Fibroblast of lung (primary cell): ENCODE results near the gene NXN. TPM values are rescaled to one million over a fixed set of nuclear protein-coding genes. Genes with fewer than 3 reads are reported as not detected.
A peak's percentile ranks its signal among the peaks of the same experiment; 100 is the strongest.

ENCODE experiments used
- DNase-seq, 2 donors: peaks; one replicate each; pipeline versions ENCODE4 v3.0.0 to v3.0.0-alpha.2; 2010; ENCODE audit warnings: low read depth in 2 of 2
- H2AFZ ChIP-seq: 2 replicates; pipeline ENCODE4 v1.5.1; 2012; ENCODE audit warnings: low read length, control low read depth, inconsistent platforms
- H3K27ac ChIP-seq: 2 replicates; pipeline ENCODE4 v1.5.1; 2011; ENCODE audit warnings: low read length, control low read depth; ENCODE audit not compliant: insufficient read depth
- H3K27me3 ChIP-seq: 2 replicates; pipeline ENCODE4 v1.5.1; 2011; ENCODE audit warnings: mild to moderate bottlenecking, low read length; ENCODE audit not compliant: control insufficient read depth, insufficient read depth
- H3K36me3 ChIP-seq: 2 replicates; pipeline ENCODE4 v1.5.1; 2011; ENCODE audit warnings: low read length; ENCODE audit not compliant: control insufficient read depth, insufficient read depth
- H3K4me1 ChIP-seq: 2 replicates; pipeline ENCODE4 v1.5.1; 2011; ENCODE audit warnings: low read length; ENCODE audit not compliant: control insufficient read depth, insufficient read depth; ENCODE audit errors: extremely low read depth
- H3K4me2 ChIP-seq: 2 replicates; pipeline ENCODE4 v1.5.1; 2011; ENCODE audit warnings: low read length, control low read depth; ENCODE audit not compliant: insufficient read depth; ENCODE audit errors: extremely low read depth
- H3K4me3 ChIP-seq, 4 experiments: fragments of 200-600 bp in 1 of 4; sonication (generic) in 1 of 4; replicated peaks in 1 of 4; 2 replicates each; pipeline ENCODE4 v1.5.1; 2011 to 2016; ENCODE audit warnings: low read length in 4 of 4, low read depth in 3 of 4, mild to moderate bottlenecking in 3 of 4, control low read depth in 2 of 4, inconsistent platforms in 1 of 4, mixed read lengths in 1 of 4; ENCODE audit not compliant: insufficient read depth in 1 of 4; ENCODE audit errors: control extremely low read depth in 1 of 4
- H3K79me2 ChIP-seq: 2 replicates; pipeline ENCODE4 v1.5.1; 2012; ENCODE audit warnings: mild to moderate bottlenecking, low read length, inconsistent platforms; ENCODE audit not compliant: control insufficient read depth, insufficient read depth
- H3K9ac ChIP-seq: 2 replicates; pipeline ENCODE4 v1.5.1; 2011; ENCODE audit warnings: mild to moderate bottlenecking, low read length, control low read depth; ENCODE audit not compliant: insufficient read depth
- H3K9me3 ChIP-seq: 2 replicates; pipeline ENCODE4 v1.5.1; 2012; ENCODE audit warnings: low read depth, low read length; ENCODE audit not compliant: control insufficient read depth, insufficient read depth
- H4K20me1 ChIP-seq: 2 replicates; pipeline ENCODE4 v1.5.1; 2011; ENCODE audit warnings: low read length; ENCODE audit not compliant: control insufficient read depth, insufficient read depth; ENCODE audit errors: extremely low read depth
- CTCF ChIP-seq, 2 donors: IDR thresholded peaks in 1 of 2; conservative IDR thresholded peaks in 1 of 2; 1 replicate in 1 of 2; 2 replicates in 1 of 2; pipeline ENCODE4 v1.5.1; 2011 to 2012; ENCODE audit warnings: low read length in 2 of 2, control low read depth in 1 of 2, inconsistent platforms in 1 of 2, low read depth in 1 of 2, mild to moderate bottlenecking in 1 of 2
- EZH2 ChIP-seq: IDR thresholded peaks from 2 replicates; pipeline ENCODE4 v1.5.1; 2012; ENCODE audit warnings: low read length, control low read depth, mild to moderate bottlenecking; ENCODE audit errors: missing control alignments
- polyA plus RNA-seq, 2 donors: library from polyadenylated mRNA; depleted of rRNA in 1 of 2; stranded (reverse) in 1 of 2; unstranded in 1 of 2; fragments of >200 nt; gene quantifications; 2 replicates each; pipeline ENCODE4 v1.2.1, GENCODE V29; 2011 to 2012; ENCODE audit warnings: missing spikeins in 1 of 2
- total RNA-seq: library from RNA; depleted of rRNA; stranded (reverse); fragments of >200 nt; gene quantifications from 2 replicates; pipeline ENCODE4 v1.2.1, GENCODE V29; 2014

NXN gene
- total and polyA plus RNA-seq, 2 donors (not counting 1 experiment from before 2014, with no cell fraction given) = 38.5 to 53.8 TPM

- no peak overlapping the region for H3K27ac ChIP-seq
These were observed 83.1 kb downstream of the NXN start for GRCh38 chr17:896454-896853.

GRCh38 chr17:892958-893357, 86.6 kb downstream of the NXN start:
- H2AFZ ChIP-seq = no peak overlapping the region

More at GRCh38 chr17:896454-896853, 83.1 kb downstream of the NXN start:
- H2AFZ ChIP-seq = no peak overlapping the region
- H4K20me1 ChIP-seq = no peaks in the 10 kb centered on the region
- no peak overlapping the region for H3K4me2 ChIP-seq
- H3K27me3 ChIP-seq = no peaks in the 10 kb centered on the region
- TF ChIP-seq EZH2 (no peak), CTCF (conservative IDR thresholded peaks at IDR 0.05 in 1 of 2, IDR thresholded peaks at IDR 0.05 in 1 of 2; ENCODE audit: low read depth in 1 of 2, low read length in 2 of 2) (no peak)
- no peaks in the 10 kb centered on the region for H3K9me3 ChIP-seq
- H3K4me3 ChIP-seq = no peak overlapping the region
- no peak overlapping the region for H3K9ac ChIP-seq
- no peaks in the 10 kb centered on the region for H3K36me3 ChIP-seq
- DNase-seq = peak in 1 of 2 donors; percentile 55
- no peaks in the 10 kb centered on the region for H3K79me2 ChIP-seq
- peaks cover 8% of the 10 kb centered on the region for H3K4me1 ChIP-seq

GRCh38 chr17:888998-889441, 90.6 kb downstream of the NXN start:
- no peaks in the 10 kb centered on the region for H3K36me3 ChIP-seq
- H3K27me3 ChIP-seq = no peaks in the 10 kb centered on the region
- H2AFZ ChIP-seq = no peak overlapping the region
- H3K4me2 ChIP-seq = no peak overlapping the region
- H3K9me3 ChIP-seq = no peaks in the 10 kb centered on the region
- TF ChIP-seq CTCF (conservative IDR thresholded peaks at IDR 0.05 in 1 of 2, IDR thresholded peaks at IDR 0.05 in 1 of 2; ENCODE audit: low read depth in 1 of 2, low read length in 2 of 2) = no peak
- TF ChIP-seq EZH2 = no peak
- no peaks in the 10 kb centered on the region for H3K79me2 ChIP-seq
- H3K4me3 ChIP-seq = no peak overlapping the region
- DNase-seq = peak in 1 of 2 donors; percentile 39
- H4K20me1 ChIP-seq = no peaks in the 10 kb centered on the region
- no peak overlapping the region for H3K27ac ChIP-seq
- no peaks in the 10 kb centered on the region for H3K4me1 ChIP-seq
- H3K9ac ChIP-seq = no peak overlapping the region

More at GRCh38 chr17:892958-893357, 86.6 kb downstream of the NXN start:
- TF ChIP-seq EZH2 (no peak), CTCF (conservative IDR thresholded peaks at IDR 0.05 in 1 of 2, IDR thresholded peaks at IDR 0.05 in 1 of 2; ENCODE audit: low read depth in 1 of 2, low read length in 2 of 2) (no peak)
- no peaks in the 10 kb centered on the region for H3K27me3 ChIP-seq
- no peaks in the 10 kb centered on the region for H3K9me3 ChIP-seq
- no peaks in the 10 kb centered on the region for H3K36me3 ChIP-seq
- H3K4me3 ChIP-seq = no peak overlapping the region
- no peak overlapping the region for H3K9ac ChIP-seq
- H3K4me2 ChIP-seq = no peak overlapping the region
- no peaks in the 10 kb centered on the region for H3K79me2 ChIP-seq
- H3K4me1 ChIP-seq = peaks cover 5% of the 10 kb centered on the region
- no peak for DNase-seq
- H4K20me1 ChIP-seq = no peaks in the 10 kb centered on the region
- no peak overlapping the region for H3K27ac ChIP-seq
